ENCODE data around the gene MUC4. TPM values are rescaled to one million over a fixed set of nuclear protein-coding genes. Genes with fewer than 3 reads are reported as not detected.

MUC4 gene
- total RNA-seq, 1 donor from 2014 or later: not detected

DNA sequence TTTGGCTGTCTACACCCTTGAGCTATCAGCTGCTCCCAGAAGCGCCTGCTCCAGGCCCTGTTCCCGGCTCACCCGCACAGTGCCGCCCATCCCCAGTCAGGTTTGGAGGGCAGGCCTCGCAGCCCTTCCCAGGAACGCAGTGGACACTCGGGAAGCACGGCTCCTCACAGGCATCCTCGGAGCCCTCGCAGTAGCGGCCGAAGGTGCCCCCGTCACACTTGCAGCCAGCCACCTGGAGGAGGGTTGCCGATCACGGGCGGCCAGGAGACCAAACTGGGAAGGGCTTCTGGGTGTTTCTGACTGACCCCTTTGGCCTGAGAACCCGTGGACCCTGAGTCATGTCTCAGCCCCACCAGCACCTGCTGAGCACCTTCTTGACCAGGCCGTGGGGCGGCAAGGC, 57.6 kb downstream of the MUC4 start:
- Mint-ChIP-seq H3K27me3 (ENCODE audit: low read depth) (peaks cover 11% of the 10 kb centered on the region), H3K4me1 (peaks cover 3% of the 10 kb centered on the region), H3K4me3 (no peak overlapping the region), H3K27ac (ENCODE audit: unreplicated experiment) (no peak overlapping the region), H3K9me3 (no peaks in the 10 kb centered on the region), H3K36me3 (ENCODE audit: low read depth) (no peaks in the 10 kb centered on the region)
- TF ChIP-seq, protein P1, sequence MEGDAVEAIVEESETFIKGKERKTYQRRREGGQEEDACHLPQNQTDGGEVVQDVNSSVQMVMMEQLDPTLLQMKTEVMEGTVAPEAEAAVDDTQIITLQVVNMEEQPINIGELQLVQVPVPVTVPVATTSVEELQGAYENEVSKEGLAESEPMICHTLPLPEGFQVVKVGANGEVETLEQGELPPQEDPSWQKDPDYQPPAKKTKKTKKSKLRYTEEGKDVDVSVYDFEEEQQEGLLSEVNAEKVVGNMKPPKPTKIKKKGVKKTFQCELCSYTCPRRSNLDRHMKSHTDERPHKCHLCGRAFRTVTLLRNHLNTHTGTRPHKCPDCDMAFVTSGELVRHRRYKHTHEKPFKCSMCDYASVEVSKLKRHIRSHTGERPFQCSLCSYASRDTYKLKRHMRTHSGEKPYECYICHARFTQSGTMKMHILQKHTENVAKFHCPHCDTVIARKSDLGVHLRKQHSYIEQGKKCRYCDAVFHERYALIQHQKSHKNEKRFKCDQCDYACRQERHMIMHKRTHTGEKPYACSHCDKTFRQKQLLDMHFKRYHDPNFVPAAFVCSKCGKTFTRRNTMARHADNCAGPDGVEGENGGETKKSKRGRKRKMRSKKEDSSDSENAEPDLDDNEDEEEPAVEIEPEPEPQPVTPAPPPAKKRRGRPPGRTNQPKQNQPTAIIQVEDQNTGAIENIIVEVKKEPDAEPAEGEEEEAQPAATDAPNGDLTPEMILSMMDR (conservative IDR thresholded peaks at IDR 0.05): no peak
- DNase-seq (ENCODE audit: low read depth, low spot score): no peak

DNA sequence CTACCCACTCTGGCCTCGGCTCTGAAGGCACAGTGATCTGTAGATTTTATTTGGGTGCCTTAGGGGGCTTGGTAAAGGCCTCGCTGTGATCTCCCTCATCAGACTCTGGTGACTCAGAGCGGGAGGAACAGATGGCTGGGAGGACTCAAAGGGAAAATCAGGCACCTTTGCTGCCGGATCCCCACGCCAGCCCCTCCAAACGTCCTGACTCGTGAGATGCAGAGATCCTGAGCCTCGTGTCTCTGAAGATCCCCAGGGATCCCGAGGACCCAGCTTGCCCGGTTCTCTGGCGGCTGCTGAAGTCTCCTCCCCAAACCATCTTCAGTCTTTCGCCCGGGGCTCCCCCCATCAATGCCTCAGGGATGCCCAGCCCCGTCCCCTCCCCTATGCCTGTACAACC, 58.1 kb downstream of the MUC4 start:
- H3K4me3 Mint-ChIP-seq: no peak overlapping the region
- H3K36me3 Mint-ChIP-seq (ENCODE audit: low read depth): peaks cover 2% of the 10 kb centered on the region
- no peak overlapping the region for H3K27ac Mint-ChIP-seq (ENCODE audit: unreplicated experiment)
- peaks cover 7% of the 10 kb centered on the region for H3K4me1 Mint-ChIP-seq
- no peak for DNase-seq (ENCODE audit: low read depth, low spot score)
- H3K27me3 Mint-ChIP-seq (ENCODE audit: low read depth): peaks cover 13% of the 10 kb centered on the region
- no peaks in the 10 kb centered on the region for H3K9me3 Mint-ChIP-seq
- TF ChIP-seq, protein P1 (conservative IDR thresholded peaks at IDR 0.05): no peak

DNA sequence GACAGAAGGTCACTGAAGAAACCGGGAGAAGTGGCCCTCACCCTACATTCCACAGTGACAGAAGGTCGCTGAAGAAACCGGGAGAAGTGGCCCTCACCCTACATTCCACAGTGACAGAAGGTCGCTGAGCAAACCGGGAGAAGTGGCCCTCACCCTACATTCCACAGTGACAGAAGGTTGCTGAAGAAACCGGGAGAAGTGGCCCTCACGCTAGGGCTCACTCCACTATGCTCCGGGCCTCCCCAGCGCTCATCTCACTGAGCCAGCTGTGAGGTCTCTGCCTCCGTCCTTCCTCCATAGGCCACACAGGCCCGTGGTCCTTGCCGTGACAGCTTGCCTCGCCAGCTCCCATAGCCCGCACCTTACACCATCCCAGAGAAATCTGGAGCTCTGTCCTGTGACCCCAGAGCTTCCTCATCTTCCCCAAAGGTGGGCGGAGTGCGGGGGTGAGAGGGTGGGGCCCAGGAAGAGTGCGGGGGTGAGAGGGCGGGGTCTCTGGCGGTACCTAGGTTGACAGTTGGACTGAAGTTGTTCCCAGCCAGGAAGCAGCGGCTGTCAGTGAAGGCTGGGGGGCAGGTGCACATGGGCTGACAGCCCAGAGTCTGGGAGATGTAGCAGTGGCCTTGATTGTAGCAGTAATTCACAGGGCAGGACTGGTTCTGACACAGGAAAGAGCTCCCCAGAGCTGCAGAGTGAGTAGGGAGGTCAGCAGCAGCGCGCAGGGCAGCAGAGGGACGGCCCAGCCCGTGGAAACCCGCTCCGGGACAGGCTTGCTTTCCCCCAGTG, 59.0 kb downstream of the MUC4 start:
- Mint-ChIP-seq H3K36me3 (ENCODE audit: low read depth) (peaks cover 2% of the 10 kb centered on the region), H3K4me1 (peaks cover 7% of the 10 kb centered on the region), H3K27me3 (ENCODE audit: low read depth) (peaks cover 20% of the 10 kb centered on the region), H3K9me3 (no peaks in the 10 kb centered on the region), H3K27ac (ENCODE audit: unreplicated experiment) (no peak overlapping the region), H3K4me3 (no peak overlapping the region)
- DNase-seq (ENCODE audit: low read depth, low spot score): no peak
- TF ChIP-seq, protein P1 (conservative IDR thresholded peaks at IDR 0.05): no peak

DNA sequence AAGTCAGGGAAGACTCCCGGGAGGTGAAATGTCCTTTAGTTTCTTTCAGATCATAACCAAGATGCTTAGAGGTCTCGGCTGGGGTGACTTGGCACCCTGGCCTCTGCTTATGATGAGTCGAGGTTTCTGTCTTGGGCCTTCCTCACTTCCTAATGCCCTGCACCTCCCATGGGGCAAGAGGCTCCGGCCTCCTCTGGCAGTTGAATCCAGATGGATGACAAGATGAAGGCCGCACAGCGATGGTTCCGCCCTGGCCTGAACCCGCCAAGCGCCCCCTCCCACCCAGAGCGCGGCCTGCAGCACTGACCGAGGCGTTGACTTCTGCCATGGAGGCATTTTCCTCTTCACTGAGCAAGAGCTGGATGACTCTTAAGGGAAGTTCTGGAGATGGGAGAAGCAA, 59.7 kb downstream of the MUC4 start:
- Mint-ChIP-seq H3K36me3 (ENCODE audit: low read depth) (peaks cover 2% of the 10 kb centered on the region), H3K27ac (ENCODE audit: unreplicated experiment) (no peak overlapping the region), H3K4me3 (no peak overlapping the region), H3K27me3 (ENCODE audit: low read depth) (peaks cover 21% of the 10 kb centered on the region), H3K9me3 (no peaks in the 10 kb centered on the region), H3K4me1 (peaks cover 7% of the 10 kb centered on the region)
- TF ChIP-seq, protein P1 (conservative IDR thresholded peaks at IDR 0.05): no peak
- DNase-seq (ENCODE audit: low read depth, low spot score): no peak

DNA sequence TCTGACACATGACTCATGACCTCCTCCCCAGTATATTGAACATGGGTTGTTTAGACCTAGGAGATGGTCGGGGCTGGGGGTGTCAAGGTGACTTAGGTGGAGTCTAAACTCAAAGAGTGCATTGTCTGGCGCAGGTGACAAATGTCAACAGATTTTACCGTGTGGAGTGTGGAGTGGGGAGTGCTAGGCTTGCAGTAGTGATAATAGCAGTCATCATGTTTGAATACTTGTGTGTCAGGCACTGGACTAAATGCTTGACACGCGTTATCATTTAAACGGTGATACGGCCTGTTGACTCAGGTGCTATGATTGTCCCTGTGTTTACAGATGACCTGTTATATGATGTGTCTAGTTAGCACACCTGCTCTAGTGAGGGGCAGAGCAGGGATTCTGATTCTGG, 60.2 kb downstream of the MUC4 start:
- Mint-ChIP-seq H3K9me3 (no peaks in the 10 kb centered on the region), H3K4me3 (no peak overlapping the region), H3K27me3 (ENCODE audit: low read depth) (peaks cover 21% of the 10 kb centered on the region), H3K36me3 (ENCODE audit: low read depth) (peaks cover 2% of the 10 kb centered on the region), H3K4me1 (peaks cover 4% of the 10 kb centered on the region), H3K27ac (ENCODE audit: unreplicated experiment) (no peak overlapping the region)
- TF ChIP-seq, protein P1 (conservative IDR thresholded peaks at IDR 0.05): no peak
- no peak for DNase-seq (ENCODE audit: low read depth, low spot score)

All from neural crest cell (in vitro differentiated cells).